Osteocyte (in vitro differentiated cells): ENCODE measurements around the gene CCNI2. TPM values are rescaled to one million over a fixed set of nuclear protein-coding genes. Genes with fewer than 3 reads are reported as not detected.

Experiments
- DNase-seq: peaks from one replicate; pipeline ENCODE4 v3.0.0; 2021; ENCODE audit warnings: mixed read lengths; ENCODE audit not compliant: unreplicated experiment; ENCODE audit errors: extremely low spot score
- H3K27ac Mint-ChIP-seq: one replicate; pipeline ENCODE4 v1.8.0; 2021; ENCODE audit warnings: mild to moderate bottlenecking, mixed read lengths; ENCODE audit not compliant: unreplicated experiment
- H3K27me3 Mint-ChIP-seq: one replicate; pipeline ENCODE4 v1.8.0; 2021; ENCODE audit warnings: mixed read lengths; ENCODE audit not compliant: unreplicated experiment
- H3K36me3 Mint-ChIP-seq: one replicate; pipeline ENCODE4 v1.8.0; 2021; ENCODE audit warnings: mixed read lengths; ENCODE audit not compliant: unreplicated experiment
- H3K4me1 Mint-ChIP-seq: one replicate; pipeline ENCODE4 v1.8.0; 2021; ENCODE audit warnings: mixed read lengths; ENCODE audit not compliant: unreplicated experiment
- H3K4me3 Mint-ChIP-seq: one replicate; pipeline ENCODE4 v1.8.0; 2021; ENCODE audit warnings: mild to moderate bottlenecking, moderate library complexity, mixed read lengths; ENCODE audit not compliant: unreplicated experiment
- H3K9me3 Mint-ChIP-seq: one replicate; pipeline ENCODE4 v1.8.0; 2021; ENCODE audit warnings: mixed read lengths; ENCODE audit not compliant: unreplicated experiment
- CTCF ChIP-seq: fragments of 200-600 bp; sonication (generic); IDR thresholded peaks from 2 replicates; pipeline ENCODE4 v1.5.0; 2021; ENCODE audit warnings: antibody characterized with exemption, mild to moderate bottlenecking, moderate library complexity
- total RNA-seq: library from RNA; stranded (reverse); gene quantifications from 2 replicates; pipeline ENCODE4 v1.2.1, GENCODE V29; 2021

Gene CCNI2
- total RNA-seq, 1 donor from 2014 or later: not detected

- TF ChIP-seq CTCF: no peak
- Mint-ChIP-seq H3K27me3 (no peaks in the 10 kb centered on the region), H3K36me3 (no peaks in the 10 kb centered on the region), H3K27ac (no peak overlapping the region), H3K4me1 (peaks cover 40% of the 10 kb centered on the region), H3K9me3 (no peaks in the 10 kb centered on the region), H3K4me3 (no peak overlapping the region)
- DNase-seq: no peak
Measured at GRCh38 chr5:132773601-132774355, 26.6 kb downstream of the CCNI2 start.

GRCh38 chr5:132774406-132774805 is 27.2 kb downstream of the CCNI2 start:
- no peak for TF ChIP-seq CTCF
- Mint-ChIP-seq H3K27ac (no peak overlapping the region), H3K4me1 (peaks cover 40% of the 10 kb centered on the region), H3K9me3 (no peaks in the 10 kb centered on the region), H3K4me3 (no peak overlapping the region), H3K36me3 (no peaks in the 10 kb centered on the region), H3K27me3 (no peaks in the 10 kb centered on the region)
- no peak for DNase-seq

- Mint-ChIP-seq H3K36me3 (no peaks in the 10 kb centered on the region), H3K27me3 (no peaks in the 10 kb centered on the region), H3K4me1 (peaks cover 40% of the 10 kb centered on the region), H3K4me3 (no peak overlapping the region), H3K9me3 (no peaks in the 10 kb centered on the region), H3K27ac (no peak overlapping the region)
- no peak for TF ChIP-seq CTCF
- DNase-seq: no peak
Measured at GRCh38 chr5:132774896-132775295, 27.7 kb downstream of the CCNI2 start.

DNA sequence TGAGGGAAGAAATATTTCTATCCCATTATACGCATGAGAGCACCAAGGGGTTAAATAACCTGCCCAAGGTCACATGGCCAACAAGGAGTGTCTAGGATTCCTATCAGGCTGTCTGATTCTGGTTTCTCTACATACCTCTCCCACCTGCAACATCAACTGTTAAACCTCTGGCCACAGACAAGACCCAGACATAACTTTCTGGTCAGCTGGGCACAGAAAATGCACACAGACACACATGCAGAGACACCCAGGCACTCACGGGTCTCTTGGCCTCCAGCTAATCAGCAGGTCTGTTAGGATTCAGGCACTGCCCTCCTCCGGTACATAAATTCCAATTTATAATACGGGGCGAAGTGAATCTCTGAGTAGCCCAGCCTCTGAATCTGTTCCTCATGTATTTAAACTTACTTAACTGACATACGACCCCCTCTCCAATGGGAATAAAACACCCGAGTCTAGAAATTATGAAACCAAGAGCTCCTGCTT is 28.3 kb downstream of the CCNI2 start:
- Mint-ChIP-seq H3K27ac (peak overlapping the region; percentile 64), H3K27me3 (no peaks in the 10 kb centered on the region), H3K4me1 (peaks cover 40% of the 10 kb centered on the region), H3K36me3 (no peaks in the 10 kb centered on the region), H3K4me3 (peak overlapping the region; percentile 76), H3K9me3 (no peaks in the 10 kb centered on the region)
- DNase-seq: no peak
- no peak for TF ChIP-seq CTCF

DNA sequence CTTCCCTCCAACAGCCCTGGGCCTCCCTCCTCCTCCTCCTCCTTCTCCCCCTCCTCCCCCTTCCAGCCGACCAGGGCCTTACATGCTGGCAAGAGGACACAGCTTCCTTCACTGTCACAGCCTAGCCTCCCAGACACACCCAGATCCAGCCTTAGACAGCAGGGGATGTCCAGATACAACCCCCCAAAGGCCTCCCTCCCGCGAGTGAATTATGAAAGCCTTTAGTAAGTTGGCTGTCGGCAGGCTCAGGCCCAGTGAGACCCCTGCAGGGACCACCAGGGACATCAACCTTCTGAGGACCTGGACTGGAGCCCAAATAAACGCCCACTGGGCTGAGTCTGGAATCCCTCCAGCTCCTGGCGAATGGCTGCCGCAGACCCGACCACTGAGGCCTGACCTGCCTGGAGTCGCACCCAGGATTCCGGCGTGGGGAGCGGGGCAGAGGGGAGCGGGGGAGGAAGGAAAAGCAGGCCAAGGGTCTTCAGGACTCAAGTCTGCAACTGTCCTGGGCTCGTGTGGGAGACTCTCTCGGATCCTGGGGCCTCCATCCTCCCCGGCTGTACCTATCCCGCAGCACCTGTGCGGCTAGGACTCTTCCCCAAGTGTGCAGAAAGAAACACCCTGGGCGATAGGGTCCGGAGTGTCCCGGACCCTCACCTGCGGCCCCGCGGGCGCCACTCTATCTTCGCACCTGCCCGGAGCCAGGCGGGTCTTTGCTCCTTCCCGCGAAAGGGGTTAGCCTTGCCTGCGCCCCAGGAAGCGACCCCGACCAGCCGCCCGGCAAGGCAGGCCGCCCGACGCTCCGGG is 29.1 kb downstream of the CCNI2 start:
- Mint-ChIP-seq H3K27ac (peak overlapping the region; percentile 64), H3K4me3 (peak overlapping the region; percentile 76), H3K4me1 (peaks cover 35% of the 10 kb centered on the region), H3K36me3 (no peaks in the 10 kb centered on the region), H3K9me3 (no peaks in the 10 kb centered on the region), H3K27me3 (no peaks in the 10 kb centered on the region)
- DNase-seq: no peak
- TF ChIP-seq CTCF: peak; percentile 16
